Peyer's patch (tissue), 4 donors: ENCODE results near the gene CUBN. TPM values are rescaled to one million over a fixed set of nuclear protein-coding genes. Genes with fewer than 3 reads are reported as not detected.

Experiments
- DNase-seq, 3 donors: peaks; one replicate each; pipeline ENCODE4 v3.0.0-alpha.2; 2017 to 2019
- H3K27ac ChIP-seq, 4 donors: fragments of 200-600 bp; sonication (generic); one replicate each; pipeline ENCODE4 v1.5.1; 2016 to 2019
- H3K27me3 ChIP-seq, 2 donors: fragments of 200-600 bp; sonication (generic); one replicate each; pipeline ENCODE4 v1.5.1; 2019
- H3K36me3 ChIP-seq, 3 donors: fragments of 200-600 bp; sonication (generic); one replicate each; pipeline ENCODE4 v1.5.1; 2016 to 2019
- H3K4me1 ChIP-seq, 4 donors: fragments of 200-600 bp; sonication (generic); one replicate each; pipeline ENCODE4 v1.5.1; 2016 to 2019
- H3K4me3 ChIP-seq, 4 donors: fragments of 200-600 bp; sonication (generic); 1 replicate in 3 of 4; 2 replicates in 1 of 4; pipeline ENCODE4 v1.5.1; 2016 to 2019; ENCODE audit warnings: mild to moderate bottlenecking in 1 of 4
- H3K9me3 ChIP-seq, 4 donors: fragments of 200-600 bp; sonication (generic); one replicate each; pipeline ENCODE4 v1.5.1; 2016 to 2019; ENCODE audit warnings: mild to moderate bottlenecking in 1 of 4
- CTCF ChIP-seq, 6 experiments: fragments of 450-650 bp in 4 of 6; fragments of 200-600 bp in 2 of 6; sonication (generic) in 1 of 6; IDR thresholded peaks; one replicate each; pipeline ENCODE4 v1.5.1; 2017 to 2019; ENCODE audit warnings: antibody characterized with exemption in 6 of 6, mild to moderate bottlenecking in 3 of 6, moderate library complexity in 1 of 6
- POLR2A ChIP-seq, 2 donors: fragments of 450-650 bp; IDR thresholded peaks; one replicate each; pipeline ENCODE4 v1.5.1; 2017; ENCODE audit warnings: antibody characterized with exemption in 2 of 2, mild to moderate bottlenecking in 2 of 2, moderate library complexity in 2 of 2
- total RNA-seq, 4 donors: library from RNA; depleted of rRNA; stranded (reverse); fragments of >200 nt; gene quantifications; one replicate each; pipeline ENCODE4 v1.1.0, GENCODE V29; 2016

Gene CUBN
- total RNA-seq, 4 donors from 2014 or later, result 2.5 to 329 (median 126) TPM

- H3K4me3 ChIP-seq, result no peak overlapping the region
- H3K36me3 ChIP-seq, result no peaks in the 10 kb centered on the region
- DNase-seq, result no peak
- H3K4me1 ChIP-seq, result peaks cover 0 to 5% (median 0%) of the 10 kb centered on the region in 4 donors
- no peak overlapping the region for H3K27ac ChIP-seq
- H3K9me3 ChIP-seq, result no peaks in the 10 kb centered on the region
- no peaks in the 10 kb centered on the region for H3K27me3 ChIP-seq
- TF ChIP-seq CTCF (IDR thresholded peaks at IDR 0.05) (no peak), POLR2A (IDR thresholded peaks at IDR 0.05) (no peak)
Observed at GRCh38 chr10:17141504-17142229, 12.1 kb upstream of the CUBN start.

DNA sequence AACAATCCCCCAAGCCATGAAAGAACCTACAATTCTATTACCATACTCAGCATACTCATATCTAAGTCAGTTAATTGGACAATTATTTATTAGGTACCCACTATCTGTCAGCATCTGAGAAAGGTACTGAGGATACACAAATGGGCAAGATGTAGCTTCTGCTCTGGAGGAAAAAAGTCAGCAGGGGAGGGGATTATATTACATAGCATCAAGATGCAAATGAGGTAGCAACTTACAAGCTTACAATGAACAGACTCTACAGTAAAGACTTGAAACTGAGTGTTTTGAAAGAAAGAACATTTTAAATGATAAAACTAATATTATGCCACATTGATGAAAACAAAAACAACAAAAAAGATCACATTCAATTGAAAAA is 10.8 kb upstream of the CUBN start:
- no peaks in the 10 kb centered on the region for H3K27me3 ChIP-seq
- no peak for DNase-seq
- H3K4me1 ChIP-seq, result no peaks in the 10 kb centered on the region
- no peak for TF ChIP-seq CTCF (IDR thresholded peaks at IDR 0.05)
- TF ChIP-seq POLR2A (IDR thresholded peaks at IDR 0.05), result no peak
- H3K27ac ChIP-seq, result no peak overlapping the region
- no peaks in the 10 kb centered on the region for H3K36me3 ChIP-seq
- H3K9me3 ChIP-seq, result no peaks in the 10 kb centered on the region
- H3K4me3 ChIP-seq, result no peak overlapping the region

DNA sequence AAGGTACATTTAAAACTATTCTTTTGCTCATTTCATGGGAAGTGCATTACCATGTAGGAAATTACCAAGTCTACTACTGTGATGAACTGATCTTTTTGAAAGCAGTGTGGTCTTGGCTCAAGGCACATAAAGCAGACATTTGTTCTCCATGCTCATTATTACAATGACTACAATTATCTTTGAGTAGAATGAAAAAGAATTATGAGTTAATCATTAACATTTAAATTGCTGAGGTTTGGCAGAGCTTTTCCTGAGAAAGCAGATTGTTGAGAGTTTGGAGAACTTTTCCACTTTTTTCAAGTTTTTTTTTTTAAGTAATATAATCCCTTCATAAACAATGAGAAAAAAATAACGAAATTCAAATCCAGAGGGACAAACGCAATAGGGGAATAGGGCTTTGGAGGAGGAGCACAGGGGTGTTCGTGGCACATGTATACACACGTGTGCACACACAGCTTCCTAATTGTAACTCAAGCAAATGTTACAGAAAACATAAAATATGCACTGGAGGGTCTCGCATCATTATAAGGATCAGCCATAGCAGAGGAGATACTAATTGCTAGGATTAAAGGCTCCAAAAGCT is 8.9 kb upstream of the CUBN start:
- Histone ChIP-seq H3K27ac (no peak overlapping the region), H3K4me3 (no peak overlapping the region), H3K4me1 (no peaks in the 10 kb centered on the region), H3K9me3 (no peaks in the 10 kb centered on the region), H3K27me3 (no peaks in the 10 kb centered on the region), H3K36me3 (no peaks in the 10 kb centered on the region)
- TF ChIP-seq CTCF (IDR thresholded peaks at IDR 0.05) (no peak), POLR2A (IDR thresholded peaks at IDR 0.05) (no peak)
- no peak for DNase-seq

DNA sequence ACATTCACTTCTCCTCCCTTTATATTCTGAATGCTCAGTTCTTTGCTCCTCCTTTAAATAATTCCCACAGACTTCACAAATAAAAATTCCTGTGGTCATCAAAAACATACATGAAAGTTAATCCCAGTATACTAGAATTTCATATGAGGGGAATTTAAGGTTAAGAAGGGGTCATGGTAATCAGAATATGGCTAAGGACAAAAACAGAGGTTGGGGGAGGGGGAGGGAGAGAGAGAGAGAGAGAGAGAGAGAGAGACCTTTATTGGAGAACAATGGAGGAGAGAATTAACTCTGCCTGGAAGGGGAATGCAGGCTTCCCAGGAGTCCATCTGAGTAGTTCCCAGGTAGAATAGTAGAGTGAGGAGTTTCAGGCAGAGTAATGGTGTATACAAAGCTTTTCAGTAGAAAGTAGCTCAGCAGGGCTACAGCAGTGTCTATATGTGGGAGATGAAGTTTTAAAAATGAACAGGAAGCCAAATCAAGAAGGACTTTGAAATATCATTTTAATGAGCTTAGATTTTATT is 5.2 kb upstream of the CUBN start:
- H3K4me3 ChIP-seq, result no peak overlapping the region
- H3K27me3 ChIP-seq, result no peaks in the 10 kb centered on the region
- H3K36me3 ChIP-seq, result no peaks in the 10 kb centered on the region
- no peaks in the 10 kb centered on the region for H3K4me1 ChIP-seq
- no peaks in the 10 kb centered on the region for H3K9me3 ChIP-seq
- no peak for TF ChIP-seq POLR2A (IDR thresholded peaks at IDR 0.05)
- no peak for TF ChIP-seq CTCF (IDR thresholded peaks at IDR 0.05)
- DNase-seq, result no peak
- H3K27ac ChIP-seq, result no peak overlapping the region

GRCh38 chr10:17134282-17134681 is 4.7 kb upstream of the CUBN start:
- H3K36me3 ChIP-seq, result no peaks in the 10 kb centered on the region

More at GRCh38 chr10:17134282-17134681, 4.7 kb upstream of the CUBN start:
- no peak for TF ChIP-seq CTCF (IDR thresholded peaks at IDR 0.05)
- TF ChIP-seq POLR2A (IDR thresholded peaks at IDR 0.05), result no peak
- no peaks in the 10 kb centered on the region for H3K9me3 ChIP-seq
- no peaks in the 10 kb centered on the region for H3K27me3 ChIP-seq
- H3K27ac ChIP-seq, result no peak overlapping the region
- H3K4me3 ChIP-seq, result no peak overlapping the region
- no peak for DNase-seq
- no peaks in the 10 kb centered on the region for H3K4me1 ChIP-seq
